ENCODE results near the gene MYH14. TPM values are rescaled to one million over a fixed set of nuclear protein-coding genes. Genes with fewer than 3 reads are reported as not detected.

The MYH14 gene
- total RNA-seq, 1 donor from 2014 or later, result 0.99 TPM

- DNase-seq (ENCODE audit: extremely low read depth, low read depth, low spot score), result no peak
These were observed 110.6 kb downstream of the MYH14 start for GRCh38 chr19:50313812-50314536.

- DNase-seq (ENCODE audit: extremely low read depth, low read depth, low spot score), result no peak
These were observed 111.6 kb downstream of the MYH14 start for GRCh38 chr19:50314724-50315708.

DNA sequence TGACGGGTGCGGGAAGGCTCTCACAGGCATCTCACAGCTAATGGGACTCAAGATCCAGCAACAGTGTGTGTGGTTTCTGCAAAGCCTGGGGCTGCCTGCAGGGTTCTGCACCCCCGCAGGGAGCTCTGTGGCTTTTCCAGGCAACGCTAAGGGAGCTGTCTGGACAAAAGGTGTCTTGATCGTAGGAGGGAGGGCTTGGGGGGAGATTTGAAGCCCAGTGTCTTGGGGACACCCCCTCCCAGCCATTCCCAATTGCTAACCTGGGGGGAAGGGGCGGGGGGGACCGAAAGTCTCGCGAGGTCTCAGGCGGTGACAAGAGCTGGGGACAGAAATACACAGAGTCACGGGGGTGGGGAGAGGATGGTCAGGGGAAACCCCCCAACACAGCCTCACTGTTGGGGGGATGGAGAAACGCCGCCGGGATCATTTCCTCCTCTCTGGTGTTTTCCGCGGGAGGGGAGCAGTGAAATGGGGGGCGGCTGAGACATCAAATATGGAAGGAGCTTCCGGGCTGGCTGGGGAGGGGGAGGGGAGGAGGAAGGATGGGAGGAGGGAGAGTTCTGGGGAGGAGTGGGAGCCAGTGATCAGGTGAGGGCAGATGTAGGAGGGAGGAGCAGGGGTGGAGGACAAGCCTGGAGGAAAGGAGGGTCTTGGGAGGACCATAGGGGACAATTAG lies 112.5 kb downstream of the MYH14 start:
- no peak for DNase-seq (ENCODE audit: extremely low read depth, low read depth, low spot score)

- no peak for DNase-seq (ENCODE audit: extremely low read depth, low read depth, low spot score)
These were observed 113.7 kb downstream of the MYH14 start for GRCh38 chr19:50317115-50317514.

- no peak for DNase-seq (ENCODE audit: extremely low read depth, low read depth, low spot score)
These were observed 115.0 kb downstream of the MYH14 start for GRCh38 chr19:50318438-50318837.

GRCh38 chr19:50319156-50319555 lies 115.7 kb downstream of the MYH14 start:
- DNase-seq (ENCODE audit: extremely low read depth, low read depth, low spot score), result no peak

GRCh38 chr19:50320051-50320450 lies 116.6 kb downstream of the MYH14 start:
- no peak for DNase-seq (ENCODE audit: extremely low read depth, low read depth, low spot score)

DNA sequence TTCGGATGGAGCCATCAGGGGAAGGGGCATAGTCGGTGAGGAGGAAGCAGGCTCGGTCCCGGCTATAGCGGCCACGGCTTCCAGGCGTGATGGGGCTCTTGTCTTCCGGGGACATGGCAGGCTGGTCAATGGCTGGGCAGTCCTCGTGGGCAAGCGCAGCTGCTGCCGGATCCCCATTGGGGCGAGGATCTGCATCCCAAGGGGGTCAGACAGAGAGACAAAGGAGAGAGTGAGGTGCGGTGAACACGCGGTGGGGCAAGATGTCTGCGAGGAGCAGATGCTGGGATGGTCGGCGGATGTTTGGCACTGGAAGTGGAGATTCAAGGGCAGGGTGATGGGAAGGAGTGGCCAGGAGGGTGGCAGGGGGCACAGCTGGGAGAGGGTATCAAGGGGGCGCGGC lies 117.2 kb downstream of the MYH14 start:
- DNase-seq (ENCODE audit: extremely low read depth, low read depth, low spot score), result no peak

GRCh38 chr19:50321831-50322230 lies 118.4 kb downstream of the MYH14 start:
- no peak for DNase-seq (ENCODE audit: extremely low read depth, low read depth, low spot score)

GRCh38 chr19:50322234-50322633 lies 118.8 kb downstream of the MYH14 start:
- no peak for DNase-seq (ENCODE audit: extremely low read depth, low read depth, low spot score)

GRCh38 chr19:50322931-50323781 lies 119.7 kb downstream of the MYH14 start:
- DNase-seq (ENCODE audit: extremely low read depth, low read depth, low spot score), result no peak

DNA sequence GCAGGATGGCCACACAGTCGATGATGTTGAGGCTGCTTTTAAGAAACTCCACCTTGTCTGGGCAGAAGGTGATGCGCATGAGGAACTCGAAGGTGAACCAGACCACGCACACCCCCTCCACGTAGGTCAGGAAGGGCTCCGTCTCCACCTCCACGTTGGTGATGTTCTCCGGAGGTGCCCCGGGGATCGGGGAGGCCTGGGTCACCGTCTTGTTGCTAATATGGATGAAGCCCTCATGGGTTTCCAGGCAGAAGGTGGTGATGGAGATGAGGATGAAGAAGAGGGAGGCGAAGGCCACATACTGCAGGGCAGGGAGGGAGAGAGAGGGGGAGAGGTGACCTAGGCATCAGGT lies 120.3 kb downstream of the MYH14 start:
- no peak for DNase-seq (ENCODE audit: extremely low read depth, low read depth, low spot score)

- DNase-seq (ENCODE audit: extremely low read depth, low read depth, low spot score), result no peak
These were observed 120.9 kb downstream of the MYH14 start for GRCh38 chr19:50324331-50324730.

DNA sequence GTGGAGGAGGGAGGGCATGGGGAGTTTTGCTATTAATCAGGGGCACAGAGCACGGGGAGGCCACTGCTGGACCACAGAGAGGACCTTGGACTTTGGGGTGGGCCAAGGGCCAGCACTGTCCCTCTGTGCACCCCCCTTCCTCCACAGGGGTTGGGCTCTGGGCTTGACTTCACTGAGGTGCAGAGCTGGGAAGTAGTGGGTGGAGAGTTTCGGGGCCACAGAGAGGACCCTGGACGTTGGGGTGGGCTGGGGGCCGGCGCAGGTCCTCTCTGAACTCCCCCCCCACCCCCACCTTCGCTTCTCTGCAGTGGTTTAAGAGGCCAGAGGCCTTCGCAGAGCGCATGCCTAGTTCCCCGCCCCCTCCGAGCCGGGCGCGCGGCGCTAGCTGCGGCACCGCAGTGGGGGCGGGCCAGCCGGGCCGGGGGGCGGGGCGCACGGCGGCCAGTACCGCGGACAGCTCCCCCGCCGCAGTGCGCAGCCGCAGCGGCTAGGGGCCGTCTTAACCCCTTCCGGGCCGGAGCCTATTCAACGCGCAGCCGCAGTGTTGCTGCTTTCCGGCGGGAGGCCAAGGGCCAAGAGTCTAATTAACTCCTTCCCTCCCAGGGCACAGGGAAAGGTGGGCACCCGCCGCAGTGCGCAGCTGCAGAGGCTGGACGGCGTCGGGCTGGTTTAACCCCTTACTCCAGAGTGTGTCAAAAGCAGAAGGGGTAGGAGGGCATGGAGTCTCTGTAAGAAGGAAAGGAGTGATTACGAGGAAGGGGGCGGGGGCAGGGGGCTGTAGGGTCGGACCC lies 122.1 kb downstream of the MYH14 start:
- no peak for DNase-seq (ENCODE audit: extremely low read depth, low read depth, low spot score)

DNA sequence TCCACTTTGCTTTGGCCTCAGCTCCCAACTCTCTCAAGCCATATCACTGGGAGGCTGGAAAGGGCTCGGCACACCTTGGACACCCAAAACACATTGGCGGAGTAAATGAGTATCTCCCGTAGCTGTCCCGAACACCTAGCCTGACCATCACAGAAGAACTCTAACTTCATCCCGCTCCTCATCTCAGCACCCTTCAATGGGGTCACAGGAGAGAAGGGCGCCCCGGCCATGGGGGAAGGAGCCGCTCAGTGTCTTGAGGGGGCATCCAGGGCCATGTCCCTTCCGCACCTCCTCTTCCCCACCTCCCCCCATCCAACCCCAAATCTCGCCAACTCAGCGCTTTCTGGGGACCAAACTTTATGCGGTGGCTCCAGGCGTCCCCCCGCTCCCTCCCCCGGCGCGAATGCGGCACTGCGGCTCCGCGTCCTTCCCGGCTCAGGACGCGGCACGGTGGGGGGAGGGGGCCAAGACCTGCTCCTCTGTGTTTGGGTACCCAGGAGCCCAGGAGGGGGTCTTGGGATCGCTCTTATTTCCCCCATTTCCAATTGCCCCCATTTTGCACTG lies 122.8 kb downstream of the MYH14 start:
- no peak for DNase-seq (ENCODE audit: extremely low read depth, low read depth, low spot score)

DNA sequence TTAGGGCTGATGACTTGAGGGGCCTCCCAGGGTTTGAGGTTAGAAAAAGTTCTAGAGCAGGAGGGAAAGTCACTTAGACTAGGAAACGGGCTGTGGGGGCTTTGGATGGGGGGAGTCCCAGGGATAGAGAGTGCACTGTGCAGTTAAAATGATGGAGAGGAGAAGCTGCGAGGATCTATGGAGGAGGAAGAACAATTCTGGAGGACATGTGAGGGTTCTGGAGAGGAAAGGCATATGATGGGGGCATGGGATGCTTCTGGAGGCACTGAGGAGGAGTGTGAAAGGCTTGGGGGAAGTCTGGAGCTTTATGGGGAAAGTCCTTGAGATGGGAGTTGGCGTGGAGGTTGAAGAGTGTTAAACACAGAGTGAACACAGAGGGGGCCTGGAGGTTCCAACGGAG lies 123.6 kb downstream of the MYH14 start:
- no peak for DNase-seq (ENCODE audit: extremely low read depth, low read depth, low spot score)

GRCh38 chr19:50327461-50328223 lies 124.2 kb downstream of the MYH14 start:
- DNase-seq (ENCODE audit: extremely low read depth, low read depth, low spot score), result no peak

- no peak for DNase-seq (ENCODE audit: extremely low read depth, low read depth, low spot score)
These were observed 124.9 kb downstream of the MYH14 start for GRCh38 chr19:50328224-50328872.

Data from glomerular endothelial cell (primary cell).